Ovary (tissue), 9 donors: ENCODE results near the gene RNU6-7. TPM values are rescaled to one million over a fixed set of nuclear protein-coding genes. Genes with fewer than 3 reads are reported as not detected.

Source experiments
- DNase-seq, 5 donors: peaks; one replicate each; pipeline ENCODE4 v3.0.0-alpha.2; 2019 to 2020
- H3K27ac ChIP-seq, 2 donors: fragments of 200-600 bp; one replicate each; pipeline versions ENCODE4 v1.5.1 to v1.8.0; 2019 to 2022
- H3K27me3 ChIP-seq: fragments of 200-600 bp; one replicate; pipeline ENCODE4 v1.8.0; 2022
- H3K36me3 ChIP-seq: fragments of 200-600 bp; sonication (generic); one replicate; pipeline ENCODE4 v1.5.1; 2019
- H3K4me1 ChIP-seq: one replicate; pipeline ENCODE4 v1.8.1; 2013; ENCODE audit warnings: mild to moderate bottlenecking, moderate library complexity; ENCODE audit not compliant: insufficient read depth
- H3K4me3 ChIP-seq: fragments of 200-600 bp; sonication (generic); one replicate; pipeline ENCODE4 v1.5.1; 2017
- H3K9me3 ChIP-seq, 2 donors: fragments of 200-600 bp in 1 of 2; sonication (generic) in 1 of 2; one replicate each; pipeline versions ENCODE4 v1.5.1 to v1.8.1; 2013 to 2019; ENCODE audit warnings: mild to moderate bottlenecking in 1 of 2, moderate library complexity in 1 of 2
- CTCF ChIP-seq, 3 donors: fragments of 450-650 bp in 2 of 3; fragments of 200-600 bp in 1 of 3; IDR thresholded peaks; one replicate each; pipeline versions ENCODE4 v1.5.1 to v1.8.0; 2016 to 2022; ENCODE audit warnings: antibody characterized with exemption in 3 of 3, mild to moderate bottlenecking in 1 of 3
- EP300 ChIP-seq: sonication (generic); formaldehyde crosslinking; IDR thresholded peaks from one replicate; pipeline ENCODE4 v1.6.1; 2017; ENCODE audit warnings: antibody characterized with exemption
- POLR2A ChIP-seq: fragments of 450-650 bp; IDR thresholded peaks from one replicate; pipeline ENCODE4 v1.6.1; 2017; ENCODE audit warnings: antibody characterized with exemption, mild to moderate bottlenecking, moderate library complexity
- WGBS, 3 donors: extraction: QIAGEN DNeasy Blood & Tissue Kit in 1 of 3; methylation state at CpG; one replicate each; pipeline versions ENCODE4 v1.1.5 to v1.1.7; 2013 to 2017; 5-methylcytosine and 5-hydroxymethylcytosine counted together
- intact Hi-C, 4 donors: fragments of 100-400 bp; cut with DNase I; formaldehyde crosslinking; loops; one replicate each; pipeline versions ENCODE4 v1.11.0 to v1.15.1; 2022 to 2023
- polyA plus RNA-seq, 2 donors: library from polyadenylated mRNA; stranded (reverse); fragments of 200-250 nt in 1 of 2; fragments of 350-450 nt in 1 of 2; fragmentation: Illumina TruSeq in 1 of 2; extraction: RNeasy Lipid Tissue Mini Kit (QIAGEN cat#74804) in 1 of 2; gene quantifications; one replicate each; pipeline ENCODE4 v1.2.3, GENCODE V29; 2013 to 2014
- total RNA-seq, 7 donors: library from RNA; depleted of rRNA in 2 of 7; stranded (reverse); fragments of >200 nt in 2 of 7; fragmentation: NEBNext Ultra II Directional in 3 of 7; extraction: Animal tissue kit (Norgen Biotek cat#: 25700) in 3 of 7; gene quantifications; one replicate each; pipeline versions ENCODE4 v1.1.0 to v1.2.4, GENCODE V29; 2016 to 2023
- donor health status: DM: no; HTN: no; CAD: no; lungs with moderate emphysema.
- donor health status: DM: no; HTN: no; CAD: no.
- donor health status: Bipolar disorder and iron deficiency.
- donor health status: DM: yes; HTN: yes; CAD: no.
- donor health status: DM: no; HTN: no; CAD: no.
- donor health status: DM: yes; HTN: yes; CAD: no.

Gene RNU6-7
- total and polyA plus RNA-seq, 9 donors: not detected

GRCh38 chr14:32233260-32233659 lies 31.4 kb downstream of the RNU6-7 start:
- H3K4me1 ChIP-seq: no peaks in the 10 kb centered on the region
- H3K4me3 ChIP-seq: no peak overlapping the region
- 72 to 84% (median 73%) methylated on average over 1 of the region's 1 CpG for WGBS, 3 donors
- DNase-seq: no peak
- H3K27ac ChIP-seq: no peak overlapping the region
- intact Hi-C loops: no loop called here
- H3K36me3 ChIP-seq: no peaks in the 10 kb centered on the region
- no peaks in the 10 kb centered on the region for H3K27me3 ChIP-seq
- H3K9me3 ChIP-seq: no peaks in the 10 kb centered on the region
- TF ChIP-seq CTCF (IDR thresholded peaks at IDR 0.05): no peak
- TF ChIP-seq POLR2A: no peak
- TF ChIP-seq EP300: no peak

GRCh38 chr14:32244404-32244803 lies 42.6 kb downstream of the RNU6-7 start:
- intact Hi-C loops: loop anchor here in 3 of 4 donors (5.0 to 10.0 kb wide), 4 partner anchors 230 to 1842 kb away; no protein-coding TSS in a partner anchor
- H3K27ac ChIP-seq: no peak overlapping the region

GRCh38 chr14:32246751-32247150 lies 44.9 kb downstream of the RNU6-7 start:
- Histone ChIP-seq H3K27me3 (no peaks in the 10 kb centered on the region), H3K4me1 (no peaks in the 10 kb centered on the region), H3K9me3 (no peaks in the 10 kb centered on the region), H3K27ac (no peak overlapping the region), H3K4me3 (no peak overlapping the region), H3K36me3 (no peaks in the 10 kb centered on the region)
- DNase-seq: no peak
- intact Hi-C loops: loop anchor here in 3 of 4 donors (5.0 to 10.0 kb wide), 4 partner anchors 179 to 742 kb away; no protein-coding TSS in a partner anchor
- TF ChIP-seq EP300 (no peak), CTCF (IDR thresholded peaks at IDR 0.05) (no peak), POLR2A (no peak)
- 89 to 99% (median 94%) methylated on average over 5 of the region's 5 CpGs for WGBS, 3 donors

More at GRCh38 chr14:32244404-32244803, 42.6 kb downstream of the RNU6-7 start:
- H3K36me3 ChIP-seq: no peaks in the 10 kb centered on the region
- TF ChIP-seq POLR2A (no peak), CTCF (IDR thresholded peaks at IDR 0.05) (no peak), EP300 (no peak)
- H3K4me1 ChIP-seq: no peaks in the 10 kb centered on the region
- H3K4me3 ChIP-seq: no peak overlapping the region
- no peaks in the 10 kb centered on the region for H3K27me3 ChIP-seq
- no peaks in the 10 kb centered on the region for H3K9me3 ChIP-seq
- no peak for DNase-seq

GRCh38 chr14:32249371-32249770 lies 47.5 kb downstream of the RNU6-7 start:
- no peaks in the 10 kb centered on the region for H3K36me3 ChIP-seq
- no peaks in the 10 kb centered on the region for H3K9me3 ChIP-seq
- H3K4me1 ChIP-seq: no peaks in the 10 kb centered on the region
- 68 to 79% (median 69%) methylated on average over 5 of the region's 5 CpGs for WGBS, 3 donors
- no peak overlapping the region for H3K27ac ChIP-seq
- DNase-seq: no peak
- intact Hi-C loops: loop anchor here in 3 of 4 donors (5.0 to 10.0 kb wide), 4 partner anchors 182 to 745 kb away; no protein-coding TSS in a partner anchor
- TF ChIP-seq CTCF (IDR thresholded peaks at IDR 0.05) (no peak), POLR2A (no peak), EP300 (no peak)
- H3K27me3 ChIP-seq: no peaks in the 10 kb centered on the region
- no peak overlapping the region for H3K4me3 ChIP-seq
